Esophagus muscularis mucosa (tissue), 4 donors: ENCODE results near the gene CASKIN2. TPM values are rescaled to one million over a fixed set of nuclear protein-coding genes. Genes with fewer than 3 reads are reported as not detected.

Source experiments
- DNase-seq: peaks from one replicate; pipeline ENCODE4 v3.0.0-alpha.2; 2017; ENCODE audit errors: extremely low spot score
- H3K27ac ChIP-seq, 4 donors: fragments of 200-600 bp; sonication (generic); replicated peaks in 1 of 4; 1 replicate in 3 of 4; 2 replicates in 1 of 4; pipeline ENCODE4 v1.5.1; 2016 to 2019; ENCODE audit warnings: mild to moderate bottlenecking in 1 of 4
- H3K27me3 ChIP-seq, 4 donors: fragments of 200-600 bp; sonication (generic); one replicate each; pipeline versions ENCODE4 v1.5.1 to v1.6.0; 2016 to 2019
- H3K36me3 ChIP-seq, 4 donors: fragments of 200-600 bp; sonication (generic); one replicate each; pipeline ENCODE4 v1.5.1; 2016 to 2019
- H3K4me1 ChIP-seq, 4 donors: fragments of 200-600 bp; sonication (generic); one replicate each; pipeline ENCODE4 v1.5.1; 2016 to 2019
- H3K4me3 ChIP-seq, 4 donors: fragments of 200-600 bp; sonication (generic); 1 replicate in 2 of 4; 2 replicates in 2 of 4; pipeline ENCODE4 v1.5.1; 2016 to 2019; ENCODE audit warnings: mild to moderate bottlenecking in 4 of 4, moderate library complexity in 1 of 4
- H3K9me3 ChIP-seq, 4 donors: fragments of 200-600 bp; sonication (generic); 1 replicate in 3 of 4; 2 replicates in 1 of 4; pipeline ENCODE4 v1.5.1; 2016 to 2019
- EP300 ChIP-seq: sonication (generic); formaldehyde crosslinking; IDR thresholded peaks from one replicate; pipeline ENCODE4 v1.6.1; 2017; ENCODE audit warnings: antibody characterized with exemption
- POLR2A ChIP-seq: fragments of 450-650 bp; IDR thresholded peaks from one replicate; pipeline ENCODE4 v1.6.1; 2017; ENCODE audit warnings: antibody characterized with exemption, moderate library complexity, mild to moderate bottlenecking, low read depth
- POLR2AphosphoS5 ChIP-seq, 2 donors: sonication (generic); formaldehyde crosslinking; IDR thresholded peaks; one replicate each; pipeline ENCODE4 v1.6.1; 2017; ENCODE audit warnings: antibody characterized with exemption in 2 of 2
- WGBS: methylation state at CpG from one replicate; pipeline ENCODE4 v1.1.5; 2018; 5-methylcytosine and 5-hydroxymethylcytosine counted together
- intact Hi-C: fragments of 100-400 bp; cut with DNase I; formaldehyde crosslinking; loops from one replicate; pipeline ENCODE4 v1.15.1; 2023
- total RNA-seq, 4 donors: library from RNA; depleted of rRNA; stranded (reverse); fragments of >200 nt; gene quantifications; one replicate each; pipeline versions ENCODE4 v1.1.0 to v1.2.1, GENCODE V29; 2016
- TF ChIP-seq, protein P1 (sequence below), 3 experiments: fragments of 200-600 bp in 2 of 3; fragments of 450-650 bp in 1 of 3; sonication (generic) in 2 of 3; IDR thresholded peaks; one replicate each; pipeline ENCODE4 v1.5.1; 2017 to 2019; ENCODE audit warnings: antibody characterized with exemption in 3 of 3, mild to moderate bottlenecking in 2 of 3, moderate library complexity in 1 of 3

CASKIN2 gene
- total RNA-seq, 4 donors from 2014 or later: 16.2 to 43.5 (median 35.5) TPM

DNA sequence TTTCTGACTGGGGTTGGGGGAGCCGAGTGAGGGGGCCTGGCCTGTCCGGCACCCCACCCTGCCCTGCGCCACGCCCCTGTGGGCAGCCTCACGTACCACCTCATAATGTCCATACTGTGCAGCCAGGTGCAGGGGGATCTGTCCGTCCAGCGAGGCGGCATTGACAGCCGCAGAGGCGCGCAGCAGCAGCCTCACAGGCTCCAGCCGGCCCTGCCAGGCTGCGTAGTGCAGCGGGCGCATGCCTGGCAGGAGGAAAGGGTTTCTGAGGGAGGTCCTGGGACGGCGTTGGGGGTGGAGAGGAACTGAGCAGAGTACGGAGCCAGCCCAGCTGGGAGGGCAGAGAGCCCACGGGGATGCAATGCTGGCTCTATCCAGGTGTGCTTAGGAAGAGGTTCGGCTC lies 8.4 kb downstream of the CASKIN2 start:
- DNase-seq: no peak
- intact Hi-C loops: no loop called here
- H3K4me3 ChIP-seq: no peak overlapping the region
- peak overlapping the region in 1 of 4 donors; percentile 7 for H3K27ac ChIP-seq
- WGBS: 86% methylated on average over 15 of the region's 20 CpGs
- TF ChIP-seq POLR2A (no peak), POLR2AphosphoS5 (IDR thresholded peaks at IDR 0.05) (no peak), EP300 (no peak)
- TF ChIP-seq, protein P1, sequence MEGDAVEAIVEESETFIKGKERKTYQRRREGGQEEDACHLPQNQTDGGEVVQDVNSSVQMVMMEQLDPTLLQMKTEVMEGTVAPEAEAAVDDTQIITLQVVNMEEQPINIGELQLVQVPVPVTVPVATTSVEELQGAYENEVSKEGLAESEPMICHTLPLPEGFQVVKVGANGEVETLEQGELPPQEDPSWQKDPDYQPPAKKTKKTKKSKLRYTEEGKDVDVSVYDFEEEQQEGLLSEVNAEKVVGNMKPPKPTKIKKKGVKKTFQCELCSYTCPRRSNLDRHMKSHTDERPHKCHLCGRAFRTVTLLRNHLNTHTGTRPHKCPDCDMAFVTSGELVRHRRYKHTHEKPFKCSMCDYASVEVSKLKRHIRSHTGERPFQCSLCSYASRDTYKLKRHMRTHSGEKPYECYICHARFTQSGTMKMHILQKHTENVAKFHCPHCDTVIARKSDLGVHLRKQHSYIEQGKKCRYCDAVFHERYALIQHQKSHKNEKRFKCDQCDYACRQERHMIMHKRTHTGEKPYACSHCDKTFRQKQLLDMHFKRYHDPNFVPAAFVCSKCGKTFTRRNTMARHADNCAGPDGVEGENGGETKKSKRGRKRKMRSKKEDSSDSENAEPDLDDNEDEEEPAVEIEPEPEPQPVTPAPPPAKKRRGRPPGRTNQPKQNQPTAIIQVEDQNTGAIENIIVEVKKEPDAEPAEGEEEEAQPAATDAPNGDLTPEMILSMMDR (IDR thresholded peaks at IDR 0.05): no peak
- peaks cover 33 to 75% (median 67%) of the 10 kb centered on the region in 4 donors for H3K4me1 ChIP-seq
- peaks cover 20 to 92% (median 72%) of the 10 kb centered on the region in 4 donors for H3K36me3 ChIP-seq
- H3K9me3 ChIP-seq: no peaks in the 10 kb centered on the region
- no peaks in the 10 kb centered on the region for H3K27me3 ChIP-seq

DNA sequence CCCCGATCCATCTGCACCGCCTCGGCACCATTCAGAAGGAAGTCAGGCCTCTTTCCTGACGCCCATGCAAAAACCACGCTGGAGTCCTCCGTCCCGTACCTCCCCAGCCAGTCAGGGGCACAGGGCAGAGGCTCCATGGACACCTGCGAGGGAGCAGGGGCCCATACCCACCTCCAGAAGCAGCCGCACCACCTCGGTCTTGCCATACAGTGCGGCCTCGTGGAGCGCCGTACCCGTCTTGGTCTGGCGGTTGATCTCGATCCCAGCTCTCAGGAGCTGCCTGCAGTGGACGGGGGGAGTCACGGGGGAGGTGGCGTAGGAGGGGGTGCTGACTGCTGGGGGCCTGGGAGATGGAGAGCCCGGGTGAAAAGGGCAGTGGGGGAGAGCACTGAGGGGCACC lies 9.2 kb downstream of the CASKIN2 start:
- Histone ChIP-seq H3K4me3 (no peak overlapping the region), H3K27ac (no peak overlapping the region), H3K27me3 (no peaks in the 10 kb centered on the region), H3K9me3 (no peaks in the 10 kb centered on the region), H3K36me3 (peaks cover 20 to 91% (median 78%) of the 10 kb centered on the region in 4 donors), H3K4me1 (peaks cover 33 to 75% (median 67%) of the 10 kb centered on the region in 4 donors)
- TF ChIP-seq EP300 (no peak), POLR2AphosphoS5 (IDR thresholded peaks at IDR 0.05) (no peak), POLR2A (no peak)
- TF ChIP-seq, protein P1 (IDR thresholded peaks at IDR 0.05): no peak
- DNase-seq: no peak
- 90% methylated on average over 18 of the region's 21 CpGs for WGBS
- intact Hi-C loops: no loop called here

DNA sequence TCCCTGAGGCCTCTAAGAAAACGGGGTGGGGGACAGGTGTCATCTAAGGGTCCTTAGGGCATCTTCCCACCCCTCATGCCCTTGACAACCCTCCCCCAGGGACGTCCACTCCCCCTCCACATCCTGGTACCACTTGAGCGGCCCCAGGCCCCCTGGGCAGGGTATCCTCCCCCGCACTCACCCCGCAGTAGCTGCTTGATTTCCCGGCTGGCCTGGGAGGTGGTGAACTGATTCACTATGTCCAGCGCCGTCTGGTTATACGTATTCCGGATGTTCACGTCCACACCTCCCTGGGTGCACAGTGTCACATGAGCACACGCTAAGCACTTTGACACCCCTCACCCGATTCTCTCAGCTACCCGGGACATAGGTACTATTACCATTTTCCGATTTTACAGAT lies 9.7 kb downstream of the CASKIN2 start:
- DNase-seq: no peak
- Histone ChIP-seq H3K36me3 (peaks cover 20 to 92% (median 83%) of the 10 kb centered on the region in 4 donors), H3K4me3 (no peak overlapping the region), H3K4me1 (peaks cover 33 to 75% (median 67%) of the 10 kb centered on the region in 4 donors), H3K27ac (no peak overlapping the region), H3K9me3 (no peaks in the 10 kb centered on the region), H3K27me3 (no peaks in the 10 kb centered on the region)
- intact Hi-C loops: no loop called here
- TF ChIP-seq, protein P1 (IDR thresholded peaks at IDR 0.05): no peak
- no peak for TF ChIP-seq EP300
- no peak for TF ChIP-seq POLR2A
- no peak for TF ChIP-seq POLR2AphosphoS5 (IDR thresholded peaks at IDR 0.05)
- 95% methylated on average over 12 of the region's 15 CpGs for WGBS

DNA sequence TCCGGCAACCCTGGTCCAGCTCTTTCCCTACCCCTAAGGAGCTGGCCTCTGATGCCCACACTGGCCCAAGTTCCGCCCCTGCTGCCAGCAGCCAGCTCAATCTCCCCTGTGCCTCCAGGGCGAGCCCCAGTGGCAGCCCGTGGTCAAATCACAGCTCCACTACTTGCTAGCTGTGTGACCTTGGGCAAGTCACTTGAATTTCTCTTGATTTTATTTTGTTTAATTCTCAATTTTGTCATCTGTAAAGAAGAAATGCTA lies 10.3 kb downstream of the CASKIN2 start:
- Histone ChIP-seq H3K27me3 (no peaks in the 10 kb centered on the region), H3K27ac (peak overlapping the region in 2 of 4 donors; percentile 31 to 78), H3K9me3 (no peaks in the 10 kb centered on the region), H3K4me3 (no peak overlapping the region), H3K36me3 (peaks cover 24 to 95% (median 87%) of the 10 kb centered on the region in 4 donors), H3K4me1 (peaks cover 35 to 75% (median 67%) of the 10 kb centered on the region in 4 donors)
- TF ChIP-seq EP300 (no peak), POLR2AphosphoS5 (IDR thresholded peaks at IDR 0.05) (no peak), POLR2A (no peak)
- TF ChIP-seq, protein P1 (IDR thresholded peaks at IDR 0.05): no peak
- 82% methylated on average over 4 of the region's 4 CpGs for WGBS
- no peak for DNase-seq
- intact Hi-C loops: no loop called here
